H9 (cell line): ENCODE data around the gene CFAP65. TPM values are rescaled to one million over a fixed set of nuclear protein-coding genes. Genes with fewer than 3 reads are reported as not detected.

Experiments used
- DNase-seq: peaks from one replicate; pipeline ENCODE4 v3.0.0-alpha.2; 2017
- H2AFZ ChIP-seq: one replicate; pipeline ENCODE4 v1.6.1; 2013; ENCODE audit warnings: mild to moderate bottlenecking, low read length, control low read depth, moderate library complexity
- H2AK5ac ChIP-seq: 2 replicates; pipeline ENCODE4 v1.6.1; 2013; ENCODE audit warnings: low read length, control low read depth, mixed read lengths; ENCODE audit not compliant: insufficient read length
- H2BK120ac ChIP-seq: one replicate; pipeline ENCODE4 v1.6.1; 2013; ENCODE audit warnings: low read depth, mild to moderate bottlenecking, low read length, control low read depth, inconsistent platforms; ENCODE audit not compliant: poor library complexity, severe bottlenecking
- H2BK12ac ChIP-seq: 2 replicates; pipeline ENCODE4 v1.6.1; 2013; ENCODE audit warnings: low read length, control low read depth, mixed read lengths, low read depth; ENCODE audit not compliant: insufficient read length
- H2BK15ac ChIP-seq: 2 replicates; pipeline ENCODE4 v1.6.1; 2013; ENCODE audit warnings: low read depth, low read length, control low read depth
- H2BK20ac ChIP-seq: one replicate; pipeline ENCODE4 v1.6.1; 2013; ENCODE audit warnings: low read depth, mild to moderate bottlenecking, low read length, control low read depth, inconsistent platforms; ENCODE audit not compliant: poor library complexity, severe bottlenecking
- H2BK5ac ChIP-seq: 2 replicates; pipeline ENCODE4 v1.6.1; 2013; ENCODE audit warnings: low read length, control low read depth, mixed read lengths; ENCODE audit not compliant: insufficient read length
- H3K14ac ChIP-seq: 2 replicates; pipeline ENCODE4 v1.6.1; 2013; ENCODE audit warnings: low read length, control low read depth; ENCODE audit not compliant: insufficient read depth
- H3K18ac ChIP-seq: 2 replicates; pipeline ENCODE4 v1.6.1; 2013; ENCODE audit warnings: low read depth, mild to moderate bottlenecking, mixed read lengths, low read length, control low read depth; ENCODE audit not compliant: insufficient read length
- H3K23ac ChIP-seq: 2 replicates; pipeline ENCODE4 v1.6.1; 2013; ENCODE audit warnings: low read length, control low read depth, mixed read lengths, low read depth; ENCODE audit not compliant: insufficient read length
- H3K23me2 ChIP-seq: 2 replicates; pipeline ENCODE4 v1.6.1; 2013; ENCODE audit warnings: low read depth, mild to moderate bottlenecking, mixed read lengths, low read length, control low read depth; ENCODE audit not compliant: insufficient read length, poor library complexity, severe bottlenecking
- H3K27ac ChIP-seq: 2 replicates; pipeline ENCODE4 v1.5.1; 2013; ENCODE audit warnings: low read length, control low read depth, mixed read lengths, low read depth; ENCODE audit not compliant: insufficient read length
- H3K27me3 ChIP-seq: 2 replicates; pipeline ENCODE4 v1.6.1; 2013; ENCODE audit warnings: low read length, control low read depth, inconsistent platforms; ENCODE audit not compliant: insufficient read depth
- H3K4ac ChIP-seq: 2 replicates; pipeline ENCODE4 v1.6.1; 2013; ENCODE audit warnings: low read depth, mild to moderate bottlenecking, control low read depth, inconsistent platforms, low read length, moderate library complexity
- H3K4me1 ChIP-seq: 2 replicates; pipeline ENCODE4 v1.6.1; 2013; ENCODE audit warnings: low read length, control low read depth, inconsistent platforms; ENCODE audit not compliant: insufficient read depth
- H3K4me2 ChIP-seq: 2 replicates; pipeline ENCODE4 v1.6.1; 2013; ENCODE audit warnings: low read length, control low read depth, mixed read lengths; ENCODE audit not compliant: insufficient read length, insufficient read depth
- H3K56ac ChIP-seq: 2 replicates; pipeline ENCODE4 v1.6.1; 2013; ENCODE audit warnings: low read depth, mild to moderate bottlenecking, mixed read lengths, low read length, control low read depth; ENCODE audit not compliant: insufficient read length
- H3K79me1 ChIP-seq: 2 replicates; pipeline ENCODE4 v1.6.1; 2013; ENCODE audit warnings: low read depth, mild to moderate bottlenecking, moderate library complexity, low read length, control low read depth, inconsistent platforms; ENCODE audit not compliant: insufficient read depth, poor library complexity, severe bottlenecking
- H3K79me2 ChIP-seq: 2 replicates; pipeline ENCODE4 v1.6.1; 2013; ENCODE audit warnings: low read length, control low read depth, inconsistent platforms; ENCODE audit not compliant: insufficient read depth
- H3K9ac ChIP-seq: 2 replicates; pipeline ENCODE4 v1.6.1; 2013; ENCODE audit warnings: low read length, control low read depth, mixed read lengths; ENCODE audit not compliant: insufficient read length; ENCODE audit errors: extremely low read depth
- H3K9me3 ChIP-seq: one replicate; pipeline ENCODE4 v1.6.1; 2013; ENCODE audit warnings: low read depth, low read length, inconsistent platforms; ENCODE audit not compliant: control insufficient read depth
- H3T11ph ChIP-seq: one replicate; pipeline ENCODE4 v1.6.1; 2013; ENCODE audit warnings: mild to moderate bottlenecking, low read length, control low read depth, inconsistent platforms
- H4K20me1 ChIP-seq: one replicate; pipeline ENCODE4 v1.6.1; 2013; ENCODE audit not compliant: control insufficient read depth, insufficient read length, insufficient read depth
- H4K5ac ChIP-seq: 2 replicates; pipeline ENCODE4 v1.6.1; 2013; ENCODE audit warnings: low read depth, mild to moderate bottlenecking, mixed read lengths, low read length, control low read depth; ENCODE audit not compliant: insufficient read length
- H4K8ac ChIP-seq: replicated peaks from 2 replicates; pipeline ENCODE4 v1.6.1; 2013; ENCODE audit warnings: low read length, control low read depth, mixed read lengths, low read depth; ENCODE audit not compliant: insufficient read length
- H4K91ac ChIP-seq: 2 replicates; pipeline ENCODE4 v1.6.1; 2013; ENCODE audit warnings: low read depth, mild to moderate bottlenecking, moderate library complexity, mixed read lengths, low read length, control low read depth; ENCODE audit not compliant: insufficient read length
- H3K27ac Mint-ChIP-seq, 3 experiments: 2 replicates in 2 of 3; 3 replicates in 1 of 3; pipeline ENCODE4 v1.8.0; 2020 to 2021; ENCODE audit warnings: mixed read lengths in 3 of 3, mild to moderate bottlenecking in 1 of 3, moderate library complexity in 1 of 3
- H3K27me3 Mint-ChIP-seq: 2 replicates; pipeline ENCODE4 v1.8.0; 2021; ENCODE audit warnings: low read depth, mild to moderate bottlenecking, moderate library complexity, mixed read lengths
- H3K36me3 Mint-ChIP-seq, 3 experiments: 2 replicates in 2 of 3; 3 replicates in 1 of 3; pipeline ENCODE4 v1.8.0; 2020 to 2021; ENCODE audit warnings: low read depth in 3 of 3, mixed read lengths in 3 of 3; ENCODE audit not compliant: insufficient read depth in 1 of 3
- H3K4me1 Mint-ChIP-seq, 2 experiments: 2 replicates each; pipeline ENCODE4 v1.8.0; 2020; ENCODE audit warnings: mixed read lengths in 2 of 2
- H3K4me3 Mint-ChIP-seq, 2 experiments: 2 replicates in 1 of 2; 3 replicates in 1 of 2; pipeline ENCODE4 v1.8.0; 2020 to 2021; ENCODE audit warnings: mild to moderate bottlenecking in 2 of 2, mixed read lengths in 2 of 2, moderate library complexity in 1 of 2
- H3K9me3 Mint-ChIP-seq, 2 experiments: 2 replicates in 1 of 2; 3 replicates in 1 of 2; pipeline ENCODE4 v1.8.0; 2020; ENCODE audit warnings: mild to moderate bottlenecking in 2 of 2, mixed read lengths in 2 of 2, moderate library complexity in 1 of 2
- WGBS: extraction: QIAGEN DNeasy Blood & Tissue Kit; methylation state at CpG from one replicate; pipeline ENCODE4 v1.1.7; 2013; ENCODE audit warnings: missing lambda C conversion rate, low lambda C conversion rate, mixed read lengths; ENCODE audit not compliant: insufficient read length; ENCODE audit errors: extremely low coverage; 5-methylcytosine and 5-hydroxymethylcytosine counted together
- total RNA-seq: library from RNA; stranded (reverse); gene quantifications from 2 replicates; pipeline ENCODE4 v1.2.1, GENCODE V29; 2021
- TF ChIP-seq, protein P1 (sequence below): fragments of 200-600 bp; sonication (generic); conservative IDR thresholded peaks from 3 replicates; pipeline ENCODE4 v1.8.0; 2021; ENCODE audit warnings: antibody characterized with exemption, mild to moderate bottlenecking

The CFAP65 gene
- total RNA-seq, 1 experiment from 2014 or later, result 0.20 TPM

DNA sequence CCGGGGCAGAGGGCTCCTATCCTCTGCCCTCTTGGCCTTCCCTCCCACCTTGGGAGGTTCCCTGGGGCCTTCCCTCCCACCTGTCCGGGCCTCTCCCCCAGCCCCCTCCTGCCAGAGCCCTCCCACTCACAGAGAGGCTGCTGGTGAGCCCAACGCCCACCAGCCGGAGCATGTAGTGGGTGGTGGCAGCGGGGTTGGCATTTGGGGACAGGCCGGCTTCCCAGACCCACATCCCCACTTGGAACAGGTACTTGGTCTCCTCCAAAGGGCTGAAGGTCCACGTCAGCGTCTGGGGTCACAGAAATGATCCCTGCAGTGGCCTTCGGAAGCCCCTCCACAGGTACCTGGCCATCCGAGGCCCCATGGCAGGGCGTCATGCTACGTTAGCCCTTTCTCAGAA lies 19.3 kb downstream of the CFAP65 start:
- H4K20me1 ChIP-seq, result no peaks in the 10 kb centered on the region
- WGBS, result no CpG with 5 or more reads among the region's 12 CpGs
- no peak overlapping the region for H3K27ac Mint-ChIP-seq

More for the DNA sequence above, 19.3 kb downstream of the CFAP65 start:
- Mint-ChIP-seq H3K4me1 (peaks cover 6 to 7% of the 10 kb centered on the region in 2 experiments), H3K36me3 (no peaks in the 10 kb centered on the region), H3K27me3 (peaks cover 18% of the 10 kb centered on the region), H3K4me3 (no peak overlapping the region), H3K9me3 (no peaks in the 10 kb centered on the region)
- no peak overlapping the region for H3K56ac ChIP-seq
- H2BK12ac ChIP-seq, result no peak overlapping the region
- H3K18ac ChIP-seq, result no peak overlapping the region
- H3K4me1 ChIP-seq, result no peaks in the 10 kb centered on the region
- no peak overlapping the region for H2BK20ac ChIP-seq
- H3K79me1 ChIP-seq, result no peaks in the 10 kb centered on the region
- H4K5ac ChIP-seq, result no peak overlapping the region
- no peak overlapping the region for H3K9ac ChIP-seq
- no peaks in the 10 kb centered on the region for H3K79me2 ChIP-seq
- H2AK5ac ChIP-seq, result no peak overlapping the region
- H3K4ac ChIP-seq, result no peak overlapping the region
- H3K4me2 ChIP-seq, result no peak overlapping the region
- H2BK120ac ChIP-seq, result no peak overlapping the region
- no peak overlapping the region for H3T11ph ChIP-seq
- DNase-seq, result no peak
- H3K27me3 ChIP-seq, result no peaks in the 10 kb centered on the region; the same call in 1 of the 2 replicates
- H3K23ac ChIP-seq, result no peak overlapping the region
- no peak overlapping the region for H2AFZ ChIP-seq
- H2BK5ac ChIP-seq, result no peak overlapping the region
- no peaks in the 10 kb centered on the region for H3K9me3 ChIP-seq
- H3K23me2 ChIP-seq, result no peaks in the 10 kb centered on the region
- TF ChIP-seq, protein P1, sequence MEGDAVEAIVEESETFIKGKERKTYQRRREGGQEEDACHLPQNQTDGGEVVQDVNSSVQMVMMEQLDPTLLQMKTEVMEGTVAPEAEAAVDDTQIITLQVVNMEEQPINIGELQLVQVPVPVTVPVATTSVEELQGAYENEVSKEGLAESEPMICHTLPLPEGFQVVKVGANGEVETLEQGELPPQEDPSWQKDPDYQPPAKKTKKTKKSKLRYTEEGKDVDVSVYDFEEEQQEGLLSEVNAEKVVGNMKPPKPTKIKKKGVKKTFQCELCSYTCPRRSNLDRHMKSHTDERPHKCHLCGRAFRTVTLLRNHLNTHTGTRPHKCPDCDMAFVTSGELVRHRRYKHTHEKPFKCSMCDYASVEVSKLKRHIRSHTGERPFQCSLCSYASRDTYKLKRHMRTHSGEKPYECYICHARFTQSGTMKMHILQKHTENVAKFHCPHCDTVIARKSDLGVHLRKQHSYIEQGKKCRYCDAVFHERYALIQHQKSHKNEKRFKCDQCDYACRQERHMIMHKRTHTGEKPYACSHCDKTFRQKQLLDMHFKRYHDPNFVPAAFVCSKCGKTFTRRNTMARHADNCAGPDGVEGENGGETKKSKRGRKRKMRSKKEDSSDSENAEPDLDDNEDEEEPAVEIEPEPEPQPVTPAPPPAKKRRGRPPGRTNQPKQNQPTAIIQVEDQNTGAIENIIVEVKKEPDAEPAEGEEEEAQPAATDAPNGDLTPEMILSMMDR, result no peak
- no peak overlapping the region for H3K27ac ChIP-seq
- no peak overlapping the region; the same call in 1 of the 2 replicates for H3K14ac ChIP-seq
- no peak overlapping the region for H4K91ac ChIP-seq
- H4K8ac ChIP-seq, result no peak overlapping the region
- no peak overlapping the region for H2BK15ac ChIP-seq
